Stimulated activated CD8-positive, alpha-beta memory T cell treated with anti-CD3 and anti-CD28 coated beads, Interleukin-4, amount 100 ng/mL, for 48 hours (primary cell): Measurements from ENCODE around the gene MFSD8.
"Not testable (repeated sequence)": the region's sequence is repeated elsewhere in the genome, so short reads cannot be mapped to it uniquely, and the experiment has no call there.

ENCODE experiments used
- DNase-seq: peaks from one replicate; pipeline ENCODE4 v3.0.0-alpha.2; 2020

The MFSD8 gene

DNA sequence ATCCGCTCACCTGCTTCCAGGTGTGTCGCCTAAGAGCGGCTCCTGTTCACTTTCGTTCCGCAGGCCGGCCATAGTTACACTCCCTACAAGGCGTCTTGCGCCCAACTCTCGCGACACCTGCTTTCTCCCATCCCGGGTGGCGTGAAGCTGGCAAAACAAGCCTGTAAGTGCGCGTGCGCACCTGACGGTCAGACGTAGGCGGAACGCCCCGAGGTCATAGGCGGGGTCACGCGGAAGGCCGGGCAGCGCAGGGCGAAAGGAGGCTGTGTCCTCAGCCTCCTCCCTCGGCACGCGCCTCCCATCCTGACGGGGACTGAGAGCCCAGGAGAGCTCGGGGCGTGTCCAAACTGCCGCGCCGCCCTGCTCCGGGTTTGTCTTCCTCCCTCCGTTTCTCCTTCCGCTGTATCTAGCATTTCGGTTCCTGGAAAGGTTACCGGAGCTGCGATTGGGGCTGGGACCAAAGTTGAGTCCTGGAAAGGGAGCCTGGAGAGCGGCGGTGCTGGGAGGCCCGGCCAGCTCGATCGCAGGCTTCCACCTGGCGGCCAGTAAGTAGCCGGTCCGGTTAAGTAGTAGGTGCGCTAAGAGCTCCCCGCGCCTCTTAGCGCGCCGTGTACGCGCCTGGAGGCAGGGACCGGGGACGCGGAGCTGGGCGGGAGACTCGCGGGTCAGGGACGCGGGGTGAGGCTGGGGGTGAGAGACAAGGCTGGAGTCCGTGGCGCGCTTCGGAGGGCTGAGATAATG, at the start of gene MFSD8, which contains the start of gene ABHD18:
Gene MFSD8 (minus strand): TSS at position 112 of the 741 bp plus-strand sequence. CDS start 40 bp downstream, at position 72.
Gene ABHD18 (plus strand): TSS at position 345 of the 741 bp plus-strand sequence. CDS start 17,550 bp downstream, outside the sequence.
- peak; percentile 98 for DNase-seq

DNA sequence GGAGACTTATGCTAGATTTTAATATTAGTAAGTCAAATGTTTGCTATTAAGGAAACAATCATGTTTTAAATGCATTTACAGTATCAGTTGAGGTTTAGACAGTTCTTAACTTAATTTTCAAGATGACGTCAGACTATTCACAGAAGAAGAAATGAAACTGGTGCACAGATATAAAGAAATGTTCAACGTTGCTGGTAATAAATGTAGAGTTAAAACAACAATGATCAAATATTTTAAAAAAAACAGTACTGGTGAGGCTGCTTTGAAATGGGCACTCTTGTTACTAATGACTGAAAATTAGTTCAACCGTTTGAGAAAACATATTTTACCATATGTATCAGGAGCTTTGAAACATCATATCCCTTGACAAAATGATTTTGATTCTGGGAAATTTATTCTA, 44.5 kb upstream of the MFSD8 start:
- no peak for DNase-seq

GRCh38 chr4:128006592-128006991, 41.6 kb upstream of the MFSD8 start:
- DNase-seq: no peak

- peak; percentile 30 for DNase-seq
Measured at GRCh38 chr4:127997534-127998388, 32.8 kb upstream of the MFSD8 start.

- DNase-seq: not testable (repeated sequence)
Measured at GRCh38 chr4:127996521-127996920, 31.5 kb upstream of the MFSD8 start.

GRCh38 chr4:127995776-127996175, 30.8 kb upstream of the MFSD8 start:
- no peak for DNase-seq

GRCh38 chr4:127993151-127993550, 28.2 kb upstream of the MFSD8 start:
- no peak for DNase-seq

DNA sequence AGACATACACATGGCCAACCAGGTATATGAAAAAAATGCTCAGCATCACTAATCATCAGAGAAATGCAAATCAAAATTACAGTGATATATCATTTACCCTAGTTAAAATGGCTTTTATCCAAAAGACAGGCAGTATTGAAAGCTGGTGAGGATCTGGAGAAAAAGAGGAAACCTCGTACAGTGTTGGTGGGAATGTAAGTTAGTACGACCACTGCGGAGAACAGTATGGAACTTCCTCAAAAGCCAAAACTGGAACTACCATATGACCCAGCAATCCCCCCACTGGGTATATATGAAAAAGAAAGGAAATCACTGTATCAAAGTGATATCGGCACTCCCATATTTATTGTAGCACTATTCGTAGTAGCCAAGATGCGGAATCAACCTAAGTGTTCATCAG, 23.7 kb upstream of the MFSD8 start:
- no peak for DNase-seq

- DNase-seq: no peak
Measured at GRCh38 chr4:127985989-127986388, 21.0 kb upstream of the MFSD8 start.

DNA sequence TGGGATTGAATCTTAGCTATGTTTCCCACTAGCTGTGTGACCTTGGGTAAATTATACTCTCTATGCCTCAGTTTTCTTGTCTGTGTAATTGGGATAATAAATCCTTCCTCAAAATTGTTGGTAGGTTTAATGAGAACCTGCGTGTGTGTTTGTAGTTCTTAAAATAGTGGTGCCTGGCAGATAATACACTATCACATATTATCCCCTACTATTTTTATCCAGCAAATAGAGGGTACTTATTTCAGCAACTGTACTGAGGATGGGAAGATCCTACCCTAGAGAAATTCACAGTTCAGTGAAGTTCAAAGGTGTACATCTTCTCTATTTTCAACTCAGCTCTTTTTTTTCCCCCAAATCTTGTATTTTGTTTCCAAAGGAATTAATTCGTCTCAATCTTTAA, 17.5 kb upstream of the MFSD8 start:
- no peak for DNase-seq

DNA sequence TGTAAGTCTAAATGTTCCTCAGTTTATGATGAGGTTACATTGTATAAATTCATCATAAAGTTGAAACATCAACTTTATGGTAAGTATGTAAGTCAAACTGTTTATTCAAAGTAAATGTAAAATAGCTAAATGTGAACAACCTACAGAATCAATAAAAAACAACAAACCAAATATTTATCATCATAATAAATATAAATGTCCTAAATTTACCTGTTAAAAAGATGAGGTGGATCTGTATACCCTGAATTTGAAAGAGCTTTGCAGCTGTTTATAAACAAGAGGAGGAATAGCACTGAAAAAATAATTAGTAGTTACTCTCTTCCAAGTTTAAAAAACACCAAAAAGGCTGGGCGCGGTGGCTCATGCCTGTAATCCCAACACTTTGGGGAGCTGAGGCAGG, 14.0 kb upstream of the MFSD8 start:
- no peak for DNase-seq

GRCh38 chr4:127975121-127975770, 10.3 kb upstream of the MFSD8 start:
- no peak for DNase-seq

DNA sequence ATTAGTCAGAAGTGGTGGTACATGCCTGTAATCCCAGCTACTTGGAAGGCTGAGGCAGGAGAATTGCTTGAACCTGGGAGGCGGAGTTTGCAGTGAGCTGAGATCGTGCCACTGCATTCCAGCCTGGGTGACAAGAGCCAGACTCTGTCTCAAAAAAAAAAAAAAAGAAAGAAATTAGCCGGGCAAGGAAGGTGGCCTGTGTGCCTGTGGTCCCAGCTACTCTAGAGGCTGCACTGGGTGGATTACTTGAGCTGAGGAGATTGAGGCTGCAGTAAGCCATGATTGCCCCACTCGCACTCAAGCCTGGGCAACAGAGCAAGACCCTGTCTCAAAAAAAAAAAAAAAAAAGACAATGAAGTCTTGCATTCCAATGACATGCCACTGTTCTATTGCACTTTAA, 6.0 kb upstream of the MFSD8 start:
- not testable (repeated sequence) for DNase-seq

GRCh38 chr4:127968586-127968985, 3.6 kb upstream of the MFSD8 start:
- DNase-seq: no peak

DNA sequence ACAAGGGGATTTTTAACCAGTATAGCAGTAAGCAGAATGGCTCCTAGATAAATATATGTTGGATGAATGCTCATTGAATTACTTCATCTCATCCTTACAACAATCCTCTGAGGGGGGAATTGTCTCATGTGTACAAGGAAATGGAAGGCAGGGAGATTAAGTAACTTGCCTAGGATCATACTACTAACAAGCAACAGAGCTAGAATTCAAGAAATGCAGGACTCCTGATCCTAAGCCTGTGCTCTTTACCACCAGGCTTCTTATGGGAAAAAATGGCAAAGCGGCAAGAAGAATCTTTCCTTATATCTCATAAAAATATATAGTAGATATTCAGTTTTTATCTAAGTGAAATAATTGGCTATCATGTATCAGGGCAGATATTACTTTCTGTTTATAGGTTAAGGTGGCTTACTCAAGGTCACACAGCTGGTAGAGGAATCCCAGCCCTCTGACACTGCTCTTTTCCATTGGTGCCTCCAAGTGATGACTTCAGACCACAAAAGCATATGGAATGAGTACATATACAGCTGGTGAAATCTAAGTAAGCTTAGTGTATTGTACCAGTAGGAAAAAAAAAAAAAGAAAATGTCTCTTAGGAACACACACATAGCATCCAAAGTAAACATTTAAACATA, 2.3 kb upstream of the MFSD8 start:
- no peak for DNase-seq

DNA sequence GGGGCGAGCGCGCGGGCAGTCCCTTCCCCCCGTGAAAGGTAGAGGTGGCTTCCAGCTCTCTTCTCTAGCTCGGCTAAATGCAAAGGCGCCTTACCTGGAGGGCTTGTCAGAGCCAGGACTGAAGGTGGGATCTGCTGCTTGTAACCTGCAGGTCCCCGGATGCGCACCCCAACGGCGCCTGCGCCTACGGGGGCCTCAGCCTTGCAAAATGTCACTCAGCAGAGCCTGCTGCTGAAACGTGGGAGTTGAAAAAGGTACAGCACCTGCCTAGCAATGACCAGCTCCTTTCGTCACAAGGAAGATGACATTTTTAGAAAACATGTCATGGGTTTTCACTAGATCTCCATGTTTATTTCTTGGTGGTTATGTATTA, 816 bp upstream of the MFSD8 start:
- DNase-seq: peak; percentile 79

- peak; percentile 40 for DNase-seq
Measured at GRCh38 chr4:127964426-127965061, 429 bp downstream of the MFSD8 start.

GRCh38 chr4:127963633-127964398, 1.2 kb downstream of the MFSD8 start:
- peak; percentile 31 for DNase-seq

DNA sequence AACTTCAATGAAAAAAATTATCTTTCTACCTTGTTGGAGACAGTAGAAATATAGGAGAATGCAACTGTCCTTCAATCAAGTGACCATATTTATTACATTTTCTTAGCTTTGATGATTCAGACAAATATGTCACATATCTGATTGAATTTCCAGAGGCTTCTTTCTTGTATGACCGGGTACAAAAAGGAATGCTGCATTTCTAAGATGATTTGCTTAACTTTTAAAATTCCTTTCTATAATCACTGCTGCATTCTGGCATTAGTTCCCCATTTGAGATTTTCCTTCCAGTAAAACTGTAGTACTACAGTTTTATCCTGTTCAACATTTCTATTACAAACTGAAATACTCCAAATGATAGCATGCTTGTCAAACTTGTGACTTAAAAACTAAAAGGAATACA, 5.2 kb downstream of the MFSD8 start:
- DNase-seq: no peak

DNA sequence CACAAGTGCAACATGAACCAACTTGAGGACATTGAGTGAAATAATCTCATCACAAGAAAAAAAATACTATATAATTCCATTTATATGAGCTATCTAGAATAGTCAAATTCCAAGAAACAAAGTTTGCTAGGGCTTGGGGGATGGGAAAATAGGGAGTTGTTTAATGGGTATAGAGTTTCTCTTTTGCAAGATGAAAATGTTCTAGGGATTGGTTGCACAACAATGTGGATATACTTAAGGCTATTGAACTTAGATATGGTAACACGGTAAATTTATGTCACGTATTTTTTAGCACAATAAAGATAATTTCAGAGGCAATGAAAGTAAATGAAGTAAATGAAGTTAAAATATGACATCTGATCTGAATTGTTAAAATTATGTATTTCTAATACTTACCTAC, 7.9 kb downstream of the MFSD8 start:
- DNase-seq: no peak

DNA sequence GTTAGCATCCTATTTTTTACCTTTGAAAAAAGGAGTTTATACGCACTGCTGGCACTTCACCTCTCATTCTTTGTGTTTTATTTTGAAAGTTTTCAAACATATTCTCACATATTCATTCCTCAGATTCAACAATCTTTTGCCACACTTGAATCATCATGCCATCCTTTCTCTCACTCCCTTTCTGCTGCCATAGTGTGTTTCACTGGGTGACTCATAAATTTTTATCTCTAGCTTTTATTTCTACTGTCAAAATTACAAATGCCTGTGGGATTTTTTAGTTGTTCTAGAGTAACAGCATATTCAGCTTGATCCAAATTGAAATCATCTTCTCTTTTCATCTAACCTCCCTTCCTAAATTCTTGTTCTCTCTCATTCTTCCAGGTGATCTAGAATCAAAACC, 28.0 kb downstream of the MFSD8 start:
- DNase-seq: no peak

DNA sequence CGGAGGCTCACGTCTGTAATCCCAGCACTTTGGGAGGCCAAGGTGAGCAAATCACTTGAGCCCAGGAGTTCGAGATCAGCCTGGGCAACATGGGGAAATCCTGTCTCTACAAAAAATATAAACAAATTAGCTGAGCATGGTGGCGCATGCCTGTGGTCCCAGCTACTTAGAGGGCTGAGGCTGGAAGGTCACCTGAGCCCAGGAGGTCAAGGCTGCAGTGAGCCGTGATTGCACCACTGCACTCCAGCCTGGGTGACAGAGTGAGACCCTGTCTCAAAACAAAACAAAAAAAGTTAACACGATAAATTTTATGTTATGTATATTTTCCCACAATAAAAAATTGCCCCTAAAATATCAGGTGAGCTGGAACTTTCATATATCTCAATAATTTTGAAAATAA, 33.1 kb downstream of the MFSD8 start:
- not testable (repeated sequence) for DNase-seq
